Neural cell (in vitro differentiated cells): ENCODE data around the gene PRRG2. TPM values are rescaled to one million over a fixed set of nuclear protein-coding genes. Genes with fewer than 3 reads are reported as not detected.

Source experiments
- H2AFZ ChIP-seq: fragments of 200-600, 300-800 bp; sonication (generic), shearing (Covaris generic); 2 replicates; pipeline ENCODE4 v1.6.0; 2014; ENCODE audit warnings: low read depth, mild to moderate bottlenecking, antibody characterized with exemption, low read length, moderate library complexity
- H3F3A ChIP-seq: fragments of 200-600 bp; shearing (Covaris generic); 2 replicates; pipeline ENCODE4 v1.6.1; 2016; ENCODE audit warnings: mild to moderate bottlenecking, moderate library complexity, mixed read lengths, antibody characterized with exemption, low read length; ENCODE audit not compliant: insufficient read depth, poor library complexity, severe bottlenecking
- H3K27ac ChIP-seq: fragments of 200-600, 300-800 bp; sonication (generic), shearing (Covaris generic); 2 replicates; pipeline ENCODE4 v1.5.1; 2014; ENCODE audit warnings: mild to moderate bottlenecking, low read length, moderate library complexity
- H3K27me3 ChIP-seq: fragments of 300-800, 200-600 bp; sonication (generic), shearing (Covaris generic); 2 replicates; pipeline ENCODE4 v1.6.0; 2014; ENCODE audit warnings: mild to moderate bottlenecking, low read depth, low read length, moderate library complexity; ENCODE audit not compliant: insufficient read depth
- H3K36me3 ChIP-seq: fragments of 300-800, 200-600 bp; sonication (generic), shearing (Covaris generic); 2 replicates; pipeline ENCODE4 v1.5.1; 2014; ENCODE audit warnings: mild to moderate bottlenecking, antibody characterized with exemption, low read length, moderate library complexity; ENCODE audit not compliant: insufficient read depth
- H3K4me2 ChIP-seq: fragments of 300-800, 200-600 bp; sonication (generic), shearing (Covaris generic); 2 replicates; pipeline ENCODE4 v1.6.0; 2014; ENCODE audit warnings: mild to moderate bottlenecking, low read length
- H3K4me3 ChIP-seq: fragments of 300-800, 200-600 bp; sonication (generic), shearing (Covaris generic); 2 replicates; pipeline ENCODE4 v1.5.1; 2014; ENCODE audit warnings: mild to moderate bottlenecking, low read length, moderate library complexity
- H3K79me2 ChIP-seq: fragments of 200-600 bp; shearing (Covaris generic); replicated peaks from 2 replicates; pipeline ENCODE4 v1.6.0; 2014; ENCODE audit warnings: mild to moderate bottlenecking, low read length, moderate library complexity; ENCODE audit not compliant: insufficient read depth
- H3K9ac ChIP-seq: fragments of 300-800, 200-600 bp; sonication (generic), shearing (Covaris generic); 2 replicates; pipeline ENCODE4 v1.6.1; 2016; ENCODE audit warnings: mild to moderate bottlenecking, low read length, mixed read lengths
- H3K9me2 ChIP-seq: fragments of 200-600 bp; shearing (Covaris generic); 2 replicates; pipeline ENCODE4 v1.6.1; 2016; ENCODE audit warnings: mild to moderate bottlenecking, low read length, mixed read lengths; ENCODE audit not compliant: insufficient read depth
- H3K9me3 ChIP-seq: fragments of 200-600, 300-800 bp; sonication (generic), shearing (Covaris generic); 2 replicates; pipeline ENCODE4 v1.6.1; 2016; ENCODE audit warnings: mild to moderate bottlenecking, mixed run types, low read length, moderate library complexity, mixed read lengths
- H4K20me1 ChIP-seq: fragments of 200-600 bp; shearing (Covaris generic); 2 replicates; pipeline ENCODE4 v1.6.1; 2016; ENCODE audit warnings: mild to moderate bottlenecking, mixed run types; ENCODE audit not compliant: insufficient read depth
- CTCF ChIP-seq: fragments of 450-650 bp; IDR thresholded peaks from 2 replicates; pipeline ENCODE4 v1.5.1; 2014; ENCODE audit warnings: antibody characterized with exemption, mild to moderate bottlenecking, moderate library complexity; ENCODE audit not compliant: poor library complexity, severe bottlenecking
- EP300 ChIP-seq: fragments of 450-650 bp; conservative IDR thresholded peaks from 2 replicates; pipeline ENCODE4 v1.6.1; 2014; ENCODE audit warnings: antibody characterized with exemption, mild to moderate bottlenecking, moderate library complexity; ENCODE audit not compliant: poor library complexity, severe bottlenecking
- EZH2 ChIP-seq: fragments of 200-600, 300-800 bp; shearing (Covaris generic), sonication (generic); IDR thresholded peaks from 2 replicates; pipeline ENCODE4 v1.6.1; 2014; ENCODE audit warnings: antibody characterized with exemption, low read length, borderline replicate concordance, mild to moderate bottlenecking; ENCODE audit not compliant: insufficient read depth, poor library complexity, severe bottlenecking
- POLR2AphosphoS5 ChIP-seq: IDR thresholded peaks from 2 replicates; pipeline ENCODE4 v1.6.1; 2012
- RAD21 ChIP-seq: fragments of 450-650 bp; conservative IDR thresholded peaks from 2 replicates; pipeline ENCODE4 v1.6.1; 2014; ENCODE audit warnings: antibody characterized with exemption, mild to moderate bottlenecking, moderate library complexity
- TAF1 ChIP-seq: IDR thresholded peaks from 2 replicates; pipeline ENCODE4 v1.6.1; 2012; ENCODE audit warnings: low read depth
- polyA plus RNA-seq: library from polyadenylated mRNA; depleted of rRNA; stranded (reverse); fragments of >200 nt; gene quantifications from 2 replicates; pipeline ENCODE4 v1.2.3, GENCODE V29; 2014

PRRG2 gene
- polyA plus RNA-seq, 1 donor from 2014 or later = not detected

DNA sequence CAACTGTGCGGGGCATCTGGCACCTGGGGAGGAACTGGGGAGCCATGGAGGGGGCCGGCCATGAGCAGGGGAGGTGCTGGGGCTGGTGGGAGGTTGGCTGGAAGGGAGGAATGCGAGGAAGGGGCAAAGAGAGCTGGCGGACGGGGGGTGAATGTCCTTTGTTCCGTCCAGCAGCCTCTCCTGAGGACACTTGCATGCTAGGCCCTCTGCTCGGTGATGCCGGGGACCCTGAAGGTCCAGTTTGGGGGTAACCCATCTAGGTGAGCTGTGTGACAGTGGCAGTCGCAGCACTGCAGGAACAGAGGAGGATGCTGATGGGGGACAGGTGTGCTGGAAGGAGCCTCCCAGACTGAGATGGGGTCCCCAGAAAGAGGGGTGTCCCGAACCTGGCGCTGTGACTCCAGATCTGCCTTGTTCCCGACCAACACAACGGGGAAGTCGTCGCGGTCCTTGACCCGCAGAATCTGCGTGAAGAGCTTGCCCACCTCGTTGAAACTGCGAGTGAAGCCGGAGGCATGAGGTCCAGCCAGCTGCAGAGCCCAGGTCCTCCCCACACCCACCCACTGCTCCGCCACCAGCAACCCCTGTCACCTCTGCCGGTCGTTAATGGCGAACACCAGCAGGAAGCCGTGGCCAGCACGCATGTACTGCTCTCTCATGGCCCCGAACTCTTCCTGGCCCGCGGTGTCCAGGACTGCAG, 55.3 kb downstream of the PRRG2 start:
- H3K4me2 ChIP-seq = no peak overlapping the region
- no peaks in the 10 kb centered on the region for H3K27me3 ChIP-seq
- no peak overlapping the region for H3K4me3 ChIP-seq
- H3K9ac ChIP-seq = no peak overlapping the region
- H3K9me3 ChIP-seq = no peaks in the 10 kb centered on the region
- H2AFZ ChIP-seq = no peak overlapping the region
- no peak overlapping the region for H3K27ac ChIP-seq
- no peaks in the 10 kb centered on the region for H4K20me1 ChIP-seq
- H3K36me3 ChIP-seq = no peaks in the 10 kb centered on the region
- peaks cover 5% of the 10 kb centered on the region for H3F3A ChIP-seq
- TF ChIP-seq TAF1 (no peak), POLR2AphosphoS5 (peak; percentile 23)
- H3K79me2 ChIP-seq = no peaks in the 10 kb centered on the region
- H3K9me2 ChIP-seq = no peaks in the 10 kb centered on the region

DNA sequence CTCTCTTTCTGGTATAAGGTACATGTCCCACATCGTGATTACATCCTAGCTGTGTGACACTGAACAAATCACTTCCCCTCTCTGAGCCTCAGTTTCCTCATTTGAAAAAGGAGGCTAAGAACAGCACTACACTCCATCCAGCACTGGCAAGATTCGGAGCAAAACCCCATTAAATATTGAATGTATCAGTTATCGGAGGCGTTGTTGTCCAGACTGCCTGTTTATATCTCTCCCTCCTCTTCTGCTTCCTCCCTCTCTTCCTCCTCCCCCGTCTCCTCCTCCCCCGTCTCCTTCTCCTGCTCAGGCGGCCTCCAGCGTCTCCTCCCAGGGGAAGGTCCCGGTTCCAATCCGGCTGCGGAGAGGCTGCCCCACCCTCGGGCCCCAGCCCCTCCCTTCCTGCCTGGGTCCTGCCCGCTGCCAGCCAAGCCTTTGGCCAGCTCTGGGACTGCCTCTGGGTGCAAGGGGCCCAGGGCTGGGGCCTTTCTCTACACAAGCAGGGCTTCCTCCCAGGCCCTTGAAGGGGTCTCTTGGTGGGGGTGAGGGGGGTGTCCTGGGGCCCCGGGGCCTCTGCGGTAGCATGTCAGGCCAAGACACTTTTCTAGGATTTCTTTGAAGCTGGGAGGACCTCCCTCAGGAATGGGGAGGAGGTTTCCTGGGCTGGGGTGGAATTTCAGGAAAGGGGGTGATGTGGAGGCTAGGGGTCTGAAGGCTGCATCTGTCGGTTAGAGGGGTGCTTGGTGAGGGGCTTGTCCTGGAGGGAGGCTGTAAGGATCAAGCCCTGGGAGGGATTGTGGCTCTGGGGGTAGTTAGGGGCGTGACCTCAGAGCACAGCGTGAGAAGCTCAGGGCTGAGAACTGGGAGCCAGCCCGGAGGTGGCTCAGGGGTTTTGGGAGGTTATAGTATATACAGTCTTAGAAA, 57.0 kb downstream of the PRRG2 start:
- Histone ChIP-seq H3K4me3 (no peak overlapping the region), H3K36me3 (no peaks in the 10 kb centered on the region), H3K27me3 (no peaks in the 10 kb centered on the region), H3K27ac (no peak overlapping the region), H3F3A (peaks cover 5% of the 10 kb centered on the region), H3K9ac (no peak overlapping the region), H3K9me2 (no peaks in the 10 kb centered on the region), H2AFZ (no peak overlapping the region), H4K20me1 (no peaks in the 10 kb centered on the region), H3K79me2 (peaks cover 9% of the 10 kb centered on the region), H3K9me3 (no peaks in the 10 kb centered on the region), H3K4me2 (no peak overlapping the region)
- TF ChIP-seq CTCF (no peak), POLR2AphosphoS5 (peak; percentile 6), EZH2 (no peak), TAF1 (no peak), EP300 (no peak), RAD21 (no peak)

DNA sequence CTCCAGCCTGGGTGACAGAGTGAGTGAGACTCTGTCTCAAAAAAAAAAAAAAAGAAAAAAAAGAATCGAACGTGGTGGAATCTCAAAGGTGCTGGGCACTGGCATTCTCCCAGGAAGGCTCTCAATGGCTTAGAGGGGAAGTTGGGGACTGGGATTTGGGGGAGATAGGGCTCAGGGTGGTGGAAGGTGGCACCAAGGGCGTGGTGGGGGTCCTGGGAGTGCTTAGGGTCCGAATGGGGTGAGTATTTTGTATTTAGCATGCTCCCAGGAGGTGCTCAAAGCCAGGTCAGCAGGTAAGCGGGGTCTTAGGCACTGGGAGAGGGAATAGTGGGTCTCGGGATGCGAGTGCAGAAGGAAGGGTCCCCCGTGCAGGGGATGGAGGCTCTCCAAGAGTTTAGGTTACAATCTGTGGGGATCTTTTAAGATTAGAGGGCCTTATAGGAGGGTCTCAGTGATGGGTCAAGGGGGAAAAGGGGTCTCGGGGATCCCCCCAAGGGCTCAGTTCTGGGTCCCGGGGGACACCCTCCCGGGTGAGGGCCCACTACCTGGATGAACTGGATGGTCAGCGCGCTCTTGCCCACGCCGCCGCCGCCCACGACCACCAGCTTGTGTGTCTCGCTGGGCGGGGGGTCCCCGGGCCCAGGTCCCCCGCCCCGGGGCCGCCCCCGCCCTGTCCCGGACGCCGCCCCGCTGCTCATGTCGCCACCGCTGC, 58.4 kb downstream of the PRRG2 start:
- Histone ChIP-seq H3K9ac (peak overlapping the region; percentile 48), H3F3A (peaks cover 5% of the 10 kb centered on the region), H3K27me3 (no peaks in the 10 kb centered on the region), H3K36me3 (no peaks in the 10 kb centered on the region), H3K27ac (no peak overlapping the region), H3K9me2 (no peaks in the 10 kb centered on the region), H3K4me2 (no peak overlapping the region), H2AFZ (no peak overlapping the region), H3K9me3 (no peaks in the 10 kb centered on the region), H3K79me2 (peaks cover 23% of the 10 kb centered on the region), H3K4me3 (peak overlapping the region; percentile 76), H4K20me1 (no peaks in the 10 kb centered on the region)
- TF ChIP-seq TAF1 = no peak
